DMS114 treated with DMSO at 0.1 percent for 48 hours (cell line): ENCODE results near the gene COPS8.
A peak's percentile ranks its signal among the peaks of the same experiment; 100 is the strongest.

Source experiments
- DNase-seq: peaks from one replicate; lab custom pipeline; 2025; ENCODE audit not compliant: unreplicated experiment; lab: John Stamatoyannopoulos, UW

Gene COPS8

GRCh38 chr2:237097911-237098702 is 12.4 kb downstream of the COPS8 start:
- no peak for DNase-seq

GRCh38 chr2:237099804-237100203 is 14.1 kb downstream of the COPS8 start:
- no peak for DNase-seq

GRCh38 chr2:237101118-237101979 is 15.7 kb downstream of the COPS8 start:
- no peak for DNase-seq

- no peak for DNase-seq
Measured at GRCh38 chr2:237102428-237102827, 16.7 kb downstream of the COPS8 start.

DNA sequence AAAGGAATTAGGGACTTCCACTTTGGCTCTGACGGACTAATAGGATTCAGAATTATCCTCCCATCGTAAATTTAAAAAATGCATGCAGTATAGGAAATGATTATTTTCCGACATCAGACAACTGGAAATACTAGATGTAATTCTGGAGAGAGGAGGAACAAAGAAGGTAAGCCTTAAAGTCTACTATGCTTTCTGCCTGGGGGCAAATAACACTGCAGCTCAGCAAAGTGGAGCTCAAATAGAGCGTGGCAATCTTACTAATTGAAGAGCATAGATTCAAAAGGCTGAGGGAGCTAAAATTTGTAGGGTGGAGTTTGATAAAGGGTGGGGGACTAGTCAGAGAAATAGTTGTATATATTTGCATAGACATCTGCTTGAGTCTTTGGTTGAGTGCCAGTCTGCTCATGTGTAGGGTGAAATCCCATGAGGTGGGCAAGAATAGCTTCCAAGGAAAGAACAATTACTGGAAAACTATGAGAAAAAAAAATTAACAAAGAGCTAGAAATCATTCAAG is 23.8 kb downstream of the COPS8 start:
- no peak for DNase-seq

GRCh38 chr2:237113026-237113795 is 27.5 kb downstream of the COPS8 start:
- no peak for DNase-seq

DNA sequence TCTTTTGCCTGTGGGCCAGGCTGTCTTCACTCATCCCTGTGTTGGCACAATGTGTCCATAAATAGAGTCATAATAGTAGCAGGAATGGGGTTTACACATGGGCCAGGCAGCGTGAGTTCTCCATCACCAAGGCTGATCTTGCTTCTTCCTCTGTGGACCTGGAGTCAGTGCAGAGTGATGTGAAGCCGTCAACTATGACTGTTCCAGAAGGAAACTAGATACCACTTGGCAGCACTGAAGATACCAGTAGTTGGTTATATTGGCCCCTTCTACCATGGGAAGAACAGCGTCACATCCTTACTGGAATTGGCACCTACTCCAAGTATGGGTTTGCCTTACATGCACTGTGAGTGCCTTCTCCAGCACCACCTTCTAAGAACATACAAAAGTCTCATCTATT is 30.2 kb downstream of the COPS8 start:
- DNase-seq = no peak

DNA sequence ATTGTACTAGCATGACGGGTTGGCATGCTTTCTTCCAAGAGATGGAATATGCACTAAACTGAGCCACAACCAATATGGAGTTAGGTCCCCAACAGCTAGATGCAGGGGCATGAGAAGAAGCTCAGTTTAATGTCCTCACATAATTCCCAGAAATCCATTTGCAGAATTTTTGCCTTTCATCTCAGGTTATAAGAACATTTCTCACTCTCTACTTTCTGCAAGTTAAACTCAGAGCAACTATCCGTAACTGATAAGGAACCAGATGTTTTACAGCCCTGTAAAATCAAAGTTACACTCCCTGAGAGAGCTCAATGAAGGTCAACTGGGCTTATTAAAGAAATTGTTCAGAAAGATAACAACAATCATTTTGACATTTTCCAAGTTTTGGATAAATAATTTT is 30.7 kb downstream of the COPS8 start:
- DNase-seq = no peak

DNA sequence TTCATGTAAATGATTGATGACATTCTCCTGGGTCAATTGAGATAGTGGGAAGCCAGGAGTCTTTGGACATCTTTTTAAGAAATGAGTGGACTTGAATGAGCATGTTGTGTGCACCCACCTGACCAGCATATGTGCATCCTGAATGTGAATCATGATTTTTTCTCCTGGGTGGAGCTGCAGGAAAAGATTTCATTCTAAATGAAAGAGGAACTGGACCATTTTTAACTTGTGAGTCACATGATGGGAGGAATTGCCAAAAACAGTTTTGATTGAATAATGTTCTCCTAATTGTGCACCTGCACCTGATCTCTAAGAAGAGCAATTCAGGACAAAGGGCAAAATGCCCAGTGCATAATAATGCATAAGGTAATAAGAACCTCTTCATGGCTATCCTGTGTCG is 32.3 kb downstream of the COPS8 start:
- DNase-seq = no peak

- no peak for DNase-seq
Measured at GRCh38 chr2:237118561-237119155, 33.0 kb downstream of the COPS8 start.

GRCh38 chr2:237120916-237121315 is 35.2 kb downstream of the COPS8 start:
- DNase-seq = no peak

- no peak for DNase-seq
Measured at GRCh38 chr2:237121321-237121720, 35.6 kb downstream of the COPS8 start.

DNA sequence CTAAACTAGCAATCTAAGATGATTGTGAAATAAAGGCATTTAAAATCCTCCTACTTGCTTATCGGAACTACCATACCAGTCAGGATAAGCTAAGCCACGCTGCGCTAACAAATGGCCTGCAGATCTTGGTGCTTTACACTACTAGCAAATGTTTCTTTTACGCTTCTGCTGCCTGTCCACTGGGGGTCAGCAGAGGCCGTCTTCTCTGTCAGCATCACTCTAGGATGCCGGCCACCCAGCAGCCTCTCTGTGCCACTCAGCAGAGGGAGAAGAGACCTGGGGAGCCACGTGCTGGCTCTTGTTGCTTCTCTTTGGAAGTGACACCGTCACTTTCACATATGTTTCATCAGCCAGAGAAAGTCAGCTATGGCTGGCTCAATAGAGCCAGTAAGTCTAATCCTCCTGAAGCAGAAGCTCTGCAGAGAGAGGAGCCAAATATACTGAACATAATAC is 36.6 kb downstream of the COPS8 start:
- DNase-seq = peak; percentile 40

DNA sequence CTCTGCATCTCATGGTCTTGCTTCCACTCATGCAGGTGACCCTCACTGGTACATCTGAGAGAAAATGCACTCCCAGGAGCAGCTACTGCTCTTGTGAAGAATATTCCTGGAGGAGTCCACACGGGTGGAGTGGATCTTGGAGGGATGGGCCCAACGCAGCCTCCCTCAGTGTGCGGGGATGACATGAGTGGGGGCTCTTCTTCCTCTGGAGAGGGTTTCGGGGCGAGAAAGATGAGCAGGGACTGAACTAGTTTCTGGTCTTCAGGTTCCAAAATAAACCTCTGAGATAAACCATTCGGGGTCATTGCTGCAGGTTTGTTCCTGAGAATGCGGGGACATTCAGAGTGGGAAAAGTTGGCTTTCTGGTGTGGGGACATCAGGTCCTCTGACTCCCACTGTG is 39.1 kb downstream of the COPS8 start:
- DNase-seq = no peak

DNA sequence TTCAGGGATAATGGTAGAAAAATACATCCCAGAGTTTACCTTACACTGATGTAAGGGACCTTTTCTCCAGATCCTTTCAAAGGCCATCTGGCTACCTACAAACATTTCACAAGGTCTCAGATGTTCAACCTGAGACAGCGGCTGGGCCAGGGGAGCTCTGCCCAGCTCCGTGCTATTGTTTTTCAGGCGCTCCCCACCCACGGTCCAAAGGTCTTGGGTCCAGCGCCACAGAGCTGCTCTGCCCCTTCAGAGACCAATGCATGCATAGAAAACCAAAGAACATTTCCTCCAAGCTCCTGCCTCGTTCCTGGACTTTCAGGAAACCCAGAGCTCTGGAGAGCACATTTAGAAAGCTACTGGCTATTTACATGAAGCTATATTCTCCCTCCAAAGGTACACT is 40.3 kb downstream of the COPS8 start:
- DNase-seq = no peak

DNA sequence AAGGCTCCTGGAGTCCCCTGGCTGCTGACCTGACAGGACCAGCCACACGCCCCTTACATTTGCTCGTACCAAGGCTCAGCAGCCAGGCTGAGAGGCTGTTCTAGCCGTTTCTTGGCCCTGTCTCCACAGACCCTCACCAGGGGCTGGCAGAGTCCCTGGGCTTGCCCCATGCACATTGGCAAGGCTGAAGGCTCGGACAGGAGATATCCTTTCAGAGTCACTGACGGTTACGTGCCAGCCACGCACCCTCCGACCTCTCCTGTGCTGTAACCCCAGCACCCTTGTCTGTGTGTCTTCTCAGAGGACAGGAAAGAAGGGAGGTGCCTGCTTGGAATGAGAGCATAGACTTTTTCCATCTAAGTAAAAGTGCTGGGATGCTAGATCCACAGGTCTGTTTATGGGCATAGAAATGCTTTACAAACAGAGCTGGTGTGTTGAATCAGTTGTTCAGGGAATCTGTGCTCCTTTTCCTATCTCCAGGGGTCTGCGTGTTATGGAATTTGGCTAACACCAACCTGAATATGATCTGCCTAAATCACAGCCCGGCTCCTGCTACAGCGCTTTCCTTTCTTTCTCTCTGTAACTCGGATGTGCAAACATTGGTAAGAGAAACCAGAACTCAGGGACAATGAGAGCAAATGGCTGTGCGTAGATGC is 41.0 kb downstream of the COPS8 start:
- DNase-seq = no peak

GRCh38 chr2:237128026-237128703 is 42.5 kb downstream of the COPS8 start:
- DNase-seq = no peak

DNA sequence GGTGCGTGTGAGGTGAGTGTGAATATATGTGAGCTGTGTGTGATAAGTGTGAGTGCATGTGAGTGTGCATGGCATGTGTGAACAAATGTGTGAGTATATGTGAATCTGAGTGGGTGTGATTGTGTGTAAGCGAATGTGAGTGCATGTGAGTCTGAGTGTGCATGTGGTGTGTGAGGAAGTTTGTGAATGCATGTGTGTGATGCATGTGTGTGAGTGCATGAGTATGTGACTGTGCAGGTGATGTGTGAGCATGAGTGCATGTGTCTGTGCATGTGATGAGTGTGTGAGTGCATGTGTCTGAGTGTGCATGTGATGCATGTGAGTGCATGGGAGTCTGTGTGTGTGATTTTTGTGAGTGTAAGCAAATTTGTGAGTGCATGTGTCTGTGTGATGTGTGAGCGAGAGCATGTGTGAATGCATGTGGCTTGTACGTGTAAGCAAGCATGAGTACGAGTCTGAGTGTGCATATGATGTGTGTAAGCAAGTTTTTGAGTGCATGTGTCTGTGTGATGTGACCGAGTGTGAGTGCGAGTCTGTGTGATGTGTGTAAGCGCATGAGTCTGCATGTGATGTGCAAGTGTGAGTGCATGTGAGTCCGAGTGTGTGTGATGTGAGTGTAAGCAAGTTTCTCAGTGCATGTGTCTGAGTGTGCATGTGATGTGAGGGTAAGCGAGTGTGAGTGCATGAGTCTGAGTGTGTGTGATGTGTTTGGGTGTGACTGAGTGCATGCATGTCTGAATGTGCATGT is 43.3 kb downstream of the COPS8 start:
- no peak for DNase-seq

DNA sequence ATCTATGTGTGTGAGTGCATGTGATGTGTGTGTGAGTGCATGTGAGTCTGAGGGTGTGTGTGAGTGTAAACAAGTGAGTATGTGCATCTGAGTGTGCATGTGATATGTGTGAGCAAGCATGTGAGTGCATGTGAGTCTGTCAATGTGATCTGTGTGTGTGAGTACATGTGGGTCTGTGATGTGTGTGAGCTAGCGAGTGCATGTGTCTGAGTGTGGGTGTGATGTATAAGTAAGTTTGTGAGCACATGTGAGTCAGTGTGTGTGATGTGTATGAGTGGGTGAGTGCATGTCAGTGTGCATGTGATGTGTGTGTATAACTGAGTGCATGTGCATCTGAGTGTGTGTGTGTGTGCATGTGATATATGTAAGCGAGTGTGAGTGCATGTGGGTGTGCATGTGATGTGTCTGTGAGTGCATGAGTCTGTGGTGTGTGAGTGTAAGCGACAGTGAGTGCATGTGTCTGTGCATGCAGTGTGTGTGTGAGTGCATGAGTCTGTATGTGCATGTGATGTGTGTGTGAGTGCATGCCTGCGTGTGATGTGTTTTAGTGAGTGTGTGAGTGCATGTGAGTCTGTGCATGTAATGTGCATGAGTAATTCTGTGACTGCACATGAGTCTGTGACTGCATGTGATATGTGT is 44.1 kb downstream of the COPS8 start:
- no peak for DNase-seq
